NCI-H2081 (cell line): ENCODE measurements around the gene ARFRP1.
"Not testable (repeated sequence)": the region's sequence is repeated elsewhere in the genome, so short reads cannot be mapped to it uniquely, and the experiment has no call there.

Source experiments
- DNase-seq, 2 experiments: peaks; one replicate each; lab custom pipeline; 2025; lab: John Stamatoyannopoulos, UW

The ARFRP1 gene

GRCh38 chr20:63675681-63676368 is 32.0 kb downstream of the ARFRP1 start:
- no peak for DNase-seq

- no peak for DNase-seq
These were observed 33.8 kb downstream of the ARFRP1 start for GRCh38 chr20:63673951-63674350.

- no peak for DNase-seq
These were observed 35.1 kb downstream of the ARFRP1 start for GRCh38 chr20:63672666-63673065.

DNA sequence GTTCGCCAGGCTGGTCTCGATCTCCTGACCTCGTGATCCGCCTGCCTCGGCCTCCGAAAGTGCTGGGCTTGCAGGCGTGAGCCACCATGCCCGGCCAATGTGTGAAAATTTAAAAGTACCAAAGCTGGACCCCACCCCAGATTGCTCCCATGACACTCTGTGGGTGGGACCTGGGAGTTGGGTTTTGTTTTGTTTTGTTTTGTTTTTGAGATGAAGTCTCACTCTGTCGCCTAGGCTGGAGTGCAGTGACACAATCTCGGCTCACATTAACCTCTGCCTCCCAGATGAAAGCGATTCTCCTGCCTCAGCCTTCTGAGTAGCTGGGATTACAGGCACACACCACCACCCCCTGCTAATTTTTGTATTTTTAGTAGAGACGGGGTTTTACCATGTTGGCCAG is 36.1 kb downstream of the ARFRP1 start:
- not testable (repeated sequence) for DNase-seq

DNA sequence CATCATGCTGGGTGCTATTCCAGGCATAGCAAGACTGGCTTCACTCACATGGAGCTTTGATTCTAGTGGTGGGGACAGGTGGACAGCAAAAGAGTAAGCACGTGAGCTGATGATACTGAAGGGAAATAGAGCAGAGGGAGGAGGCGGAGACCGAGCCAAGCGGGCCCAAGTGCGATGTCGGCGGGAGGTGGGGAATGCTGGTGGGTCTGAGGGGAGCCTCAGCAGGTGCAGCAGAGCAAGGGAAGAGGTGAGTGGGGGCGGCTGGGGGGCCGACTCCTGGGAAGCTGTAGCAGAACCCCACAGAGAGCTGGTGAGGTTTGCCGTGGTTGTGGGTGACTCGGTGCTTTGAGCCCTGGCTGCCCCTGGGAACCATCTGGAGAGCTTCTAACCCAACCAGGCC is 39.4 kb downstream of the ARFRP1 start:
- no peak for DNase-seq

- no peak for DNase-seq
These were observed 39.9 kb downstream of the ARFRP1 start for GRCh38 chr20:63667858-63668257.

DNA sequence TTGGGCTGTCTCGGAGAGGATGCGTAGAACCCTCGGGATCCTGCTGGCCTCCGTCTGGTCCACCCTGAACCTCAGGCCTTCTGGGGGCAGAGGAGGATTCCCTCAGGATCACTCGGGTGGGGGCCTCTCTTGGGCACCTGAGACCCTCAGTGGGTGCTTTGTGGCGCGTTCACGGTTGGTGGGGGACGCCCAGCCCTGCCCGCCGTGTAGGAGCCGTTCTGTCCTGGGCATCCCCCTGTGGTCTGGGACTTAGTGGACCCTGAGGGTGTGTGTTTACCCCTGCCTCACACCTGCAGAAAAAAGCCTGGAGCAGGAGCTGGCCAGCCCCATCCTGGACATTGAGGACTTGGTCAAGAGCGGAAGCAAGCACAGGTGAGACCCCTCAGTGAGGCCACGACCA is 42.1 kb downstream of the ARFRP1 start:
- DNase-seq, result no peak

DNA sequence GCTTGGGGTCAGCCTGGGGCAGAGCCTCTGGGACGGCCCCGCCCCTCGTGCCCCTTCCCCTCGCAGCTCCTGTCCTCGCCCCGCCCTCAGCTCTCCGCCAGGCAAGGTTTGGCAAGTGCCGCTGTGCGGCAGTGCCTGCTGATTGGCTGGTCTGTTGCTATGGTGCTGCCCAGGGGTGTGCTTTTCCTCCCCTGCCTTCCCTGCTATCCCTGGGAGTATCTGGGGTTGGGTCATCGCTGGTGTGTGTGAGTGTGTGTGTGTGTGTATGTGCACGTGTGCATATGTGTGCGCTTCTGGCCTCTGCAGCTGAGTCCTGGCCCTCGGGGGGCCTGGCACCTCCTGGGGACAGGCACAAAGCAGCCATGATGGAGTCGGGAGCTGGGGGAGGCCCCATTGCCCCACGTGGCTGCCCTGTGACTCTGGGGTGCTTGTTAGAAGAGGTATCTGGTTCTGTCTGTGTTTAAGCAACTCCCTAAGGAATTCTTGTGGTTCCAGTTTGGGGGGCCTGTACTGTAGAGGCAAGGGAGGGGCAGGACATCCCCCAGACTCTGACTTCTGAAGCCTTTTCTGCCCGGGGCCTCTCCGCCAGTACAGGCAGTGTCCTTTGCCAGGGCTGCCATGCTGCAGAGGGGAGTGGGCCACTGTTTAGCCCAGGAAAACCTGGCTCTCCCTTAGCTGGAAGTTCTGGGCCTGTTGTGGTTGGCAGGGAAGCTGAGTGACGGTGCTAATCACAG is 42.7 kb downstream of the ARFRP1 start:
- no peak for DNase-seq

DNA sequence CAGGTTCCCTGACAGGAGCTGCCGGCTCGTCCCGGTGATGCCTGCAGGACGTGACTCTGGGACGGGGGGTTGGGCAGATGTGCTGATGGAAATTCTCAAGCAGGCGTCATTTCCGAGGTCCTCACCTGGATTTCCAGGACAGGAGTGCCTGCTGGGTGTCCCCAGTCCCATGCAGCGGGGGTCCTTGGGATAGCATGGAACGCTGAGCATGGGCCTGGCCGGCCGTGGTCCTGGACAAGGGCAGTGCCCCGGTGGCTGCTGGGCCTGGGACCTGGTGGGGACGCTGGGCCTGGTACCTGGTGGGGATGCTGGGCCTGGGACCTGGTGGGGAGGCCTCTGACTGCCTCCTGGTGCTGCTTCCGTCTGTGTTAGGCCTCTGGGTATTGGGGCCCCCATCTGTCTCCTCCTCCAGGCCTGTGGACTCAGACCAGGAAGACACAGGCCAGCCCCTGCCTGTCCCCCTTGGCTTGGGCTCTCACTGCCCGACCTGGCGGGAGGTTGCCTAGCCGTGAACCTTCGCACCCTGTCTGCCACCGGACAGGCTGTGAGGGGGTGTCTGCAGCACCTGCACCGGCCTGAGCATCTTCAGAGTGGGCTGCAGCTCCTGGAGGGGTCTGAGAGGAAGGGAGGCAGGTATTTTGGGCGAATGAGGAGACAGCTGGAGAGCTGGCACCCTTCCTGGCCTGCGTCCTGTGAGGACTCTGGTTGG is 43.5 kb downstream of the ARFRP1 start:
- DNase-seq, result no peak

DNA sequence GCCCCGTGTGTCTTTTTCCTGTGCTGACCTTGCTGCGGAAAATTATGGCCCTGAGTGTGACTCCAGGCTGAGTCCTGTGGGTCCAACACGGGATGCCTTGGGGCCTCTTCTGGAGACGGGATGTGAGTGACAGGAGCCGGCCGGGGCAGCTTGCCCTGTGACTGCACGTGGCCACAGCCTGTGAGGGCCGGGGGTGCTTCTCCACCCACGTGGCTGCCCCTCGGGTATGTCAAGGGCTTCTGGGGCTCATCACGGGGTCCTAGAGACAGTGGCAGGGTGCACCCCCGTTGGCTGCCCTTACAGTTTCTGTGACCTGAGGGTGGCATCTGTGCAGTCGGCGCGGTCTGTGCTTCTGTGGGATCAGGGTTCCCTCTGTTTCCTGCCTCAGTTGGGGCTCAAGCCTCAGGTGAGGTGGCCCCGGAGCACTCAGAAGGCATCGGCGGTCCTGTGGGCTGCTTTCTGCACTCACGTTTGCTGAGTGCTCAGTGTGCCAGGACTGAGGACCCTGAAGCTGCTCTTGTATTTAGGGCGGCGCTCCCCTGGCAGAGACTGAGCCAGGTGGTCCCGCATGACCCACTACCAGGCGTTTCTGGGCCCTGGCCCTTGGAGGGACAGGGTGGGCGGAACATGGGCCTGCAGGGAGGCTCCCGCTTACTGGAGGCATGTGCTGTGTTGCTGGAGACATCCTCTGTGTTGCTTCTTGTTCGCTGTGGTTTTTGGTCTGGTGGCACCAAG is 44.3 kb downstream of the ARFRP1 start:
- no peak for DNase-seq

- no peak for DNase-seq
These were observed 45.0 kb downstream of the ARFRP1 start for GRCh38 chr20:63662813-63663189.

- no peak for DNase-seq
These were observed 45.6 kb downstream of the ARFRP1 start for GRCh38 chr20:63661959-63662812.

GRCh38 chr20:63661108-63661507 is 46.7 kb downstream of the ARFRP1 start:
- no peak for DNase-seq

DNA sequence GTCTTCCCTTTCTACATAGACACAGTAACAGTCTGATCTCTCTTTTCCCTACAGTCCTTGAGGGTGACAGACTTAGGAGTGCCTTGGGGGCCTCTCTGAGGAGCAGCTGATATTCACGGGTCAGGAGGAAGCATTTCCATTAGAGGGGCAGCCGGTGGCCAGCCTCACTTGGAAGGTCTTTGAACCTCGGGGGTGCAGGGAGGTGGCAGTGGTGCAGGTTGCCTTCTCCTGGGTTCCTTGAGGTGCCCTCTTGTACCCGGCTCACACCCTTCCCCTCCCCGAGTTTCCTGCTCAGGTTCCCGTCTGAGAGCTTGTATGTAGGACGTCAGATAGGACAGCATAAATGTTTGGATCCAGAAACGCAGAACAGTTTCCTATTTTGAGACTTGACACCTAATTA is 47.2 kb downstream of the ARFRP1 start:
- DNase-seq, result no peak

GRCh38 chr20:63660174-63660573 is 47.6 kb downstream of the ARFRP1 start:
- not testable (repeated sequence) for DNase-seq

DNA sequence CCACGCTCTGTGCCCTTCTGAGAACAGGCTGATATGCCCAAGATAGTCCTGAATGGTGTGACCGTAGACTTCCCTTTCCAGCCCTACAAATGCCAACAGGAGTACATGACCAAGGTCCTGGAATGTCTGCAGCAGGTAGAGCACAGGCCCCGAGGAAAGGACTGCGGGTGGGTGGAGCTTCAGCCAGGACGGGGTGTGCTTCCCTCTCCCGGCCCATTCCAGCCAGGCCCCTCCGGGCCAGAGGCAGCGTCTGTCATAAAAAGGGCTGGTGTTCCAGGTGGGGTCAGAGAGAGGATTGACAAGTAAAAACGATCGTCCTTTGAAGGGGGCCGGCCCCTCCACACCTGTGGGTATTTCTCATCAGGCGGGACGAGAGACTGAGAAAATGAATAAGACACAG is 48.4 kb downstream of the ARFRP1 start:
- DNase-seq, result no peak

DNA sequence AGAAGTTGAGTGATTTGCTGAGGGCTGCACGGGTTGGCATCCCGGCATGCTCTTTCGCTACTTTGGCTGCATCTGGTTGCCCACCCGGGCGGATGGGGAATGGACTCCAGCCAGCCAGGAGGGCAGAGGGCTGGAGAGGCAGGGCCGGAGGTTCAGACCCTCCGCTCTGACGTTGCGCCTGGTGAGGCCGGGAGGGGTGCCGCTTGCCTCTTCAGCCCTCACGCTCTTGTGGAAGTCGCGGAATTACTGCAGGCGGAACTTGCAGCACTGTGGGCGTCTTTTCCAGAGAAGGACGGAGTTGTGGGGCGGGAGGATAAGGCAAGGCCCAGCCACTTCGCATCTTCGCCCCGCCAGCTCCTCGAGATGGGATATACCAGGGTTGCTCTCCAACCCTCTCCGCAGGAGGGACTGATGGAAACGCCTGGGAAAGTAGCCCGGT is 49.0 kb downstream of the ARFRP1 start:
- no peak for DNase-seq

GRCh38 chr20:63657937-63658748 is 49.6 kb downstream of the ARFRP1 start, which contains the start of gene RTEL1:
TSS of gene RTEL1 (plus strand) at chr20:63658312. CDS start at chr20:63659403, 1,091 bp downstream.
- peak; percentile 79 to 90 for DNase-seq

DNA sequence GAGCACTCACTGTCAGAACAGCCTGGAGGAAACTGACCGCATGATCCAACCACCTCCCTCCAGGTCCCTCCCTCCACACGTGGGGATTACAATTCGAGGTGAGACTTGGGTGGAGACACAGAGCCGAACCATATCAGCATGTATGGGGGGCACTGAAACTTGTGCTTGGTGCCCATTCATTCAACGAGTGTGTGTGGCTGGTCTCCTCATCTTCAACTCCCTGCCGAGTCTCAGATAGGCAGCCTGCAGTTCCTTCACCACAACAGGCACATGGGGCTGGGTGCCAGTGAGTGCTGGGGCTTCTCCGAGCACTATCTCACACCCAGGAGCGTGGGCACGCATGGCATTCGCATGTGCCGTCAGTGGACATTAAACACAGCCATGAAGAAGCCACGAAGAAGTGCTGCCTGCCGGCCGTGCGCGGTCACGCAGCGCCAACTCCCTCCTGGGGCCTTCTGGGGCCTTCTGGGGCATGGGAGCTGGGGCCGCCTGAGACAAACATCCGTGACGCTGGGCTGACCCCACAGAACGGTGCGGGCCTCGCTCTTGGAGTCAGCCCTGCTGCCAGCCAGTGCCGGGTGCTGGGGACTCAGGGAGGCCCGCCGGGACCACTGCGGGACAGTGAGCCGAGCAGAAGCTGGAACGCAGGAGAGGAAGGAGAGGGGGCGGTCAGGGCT is 50.4 kb downstream of the ARFRP1 start:
- no peak for DNase-seq

DNA sequence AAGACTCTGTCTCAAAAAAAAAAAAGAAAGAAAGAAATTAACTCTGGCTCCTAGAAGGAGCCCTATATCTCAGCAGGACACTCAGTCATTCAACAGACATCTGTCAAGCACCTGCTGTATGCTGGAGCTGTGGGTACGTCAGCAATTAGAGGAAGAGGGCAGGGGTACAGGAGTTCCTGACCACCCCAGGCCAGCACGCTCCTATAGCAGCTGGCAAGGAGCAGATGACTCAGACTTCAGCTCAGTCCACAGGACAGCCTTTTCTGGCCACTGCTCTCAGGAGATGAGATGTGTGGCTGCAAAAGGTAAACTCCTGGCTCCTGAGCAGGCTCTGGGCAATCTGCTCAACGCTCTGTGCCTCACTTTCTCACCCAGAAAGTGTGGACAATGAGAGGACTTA is 51.3 kb downstream of the ARFRP1 start:
- no peak for DNase-seq
